Stimulated activated CD8-positive, alpha-beta memory T cell treated with anti-CD3 and anti-CD28 coated beads, Interleukin-15, amount 100 ng/mL, for 48 hours (primary cell): Measurements from ENCODE around the gene ZDHHC4.

Experiments used
- DNase-seq, 2 donors: peaks; one replicate each; pipeline ENCODE4 v3.0.0-alpha.2; 2020; ENCODE audit warnings: low read depth in 2 of 2

Gene ZDHHC4

GRCh38 chr7:6606866-6607583, 29.8 kb downstream of the ZDHHC4 start:
- no peak for DNase-seq

GRCh38 chr7:6607651-6608051, 30.4 kb downstream of the ZDHHC4 start:
- no peak for DNase-seq

GRCh38 chr7:6608081-6608480, 30.8 kb downstream of the ZDHHC4 start:
- no peak for DNase-seq

DNA sequence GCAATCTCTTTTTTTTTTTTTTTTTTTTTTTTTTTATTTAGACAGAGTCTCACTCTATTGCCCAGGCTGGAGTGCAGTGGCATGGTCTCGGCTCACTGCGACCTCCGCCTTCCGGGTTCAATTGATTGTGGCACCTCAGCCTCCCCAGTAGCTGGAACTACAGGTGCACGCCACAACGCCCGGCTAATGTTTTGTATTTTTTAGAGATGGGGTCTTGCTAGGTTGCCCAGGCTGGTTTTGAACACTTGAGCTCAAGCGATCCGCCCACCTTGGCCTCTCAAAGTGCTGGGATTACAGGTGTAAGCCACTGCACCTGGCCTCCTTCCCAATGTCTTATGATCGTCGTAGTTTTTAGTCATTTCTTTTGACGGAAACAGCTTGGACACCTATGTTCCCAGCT, 31.5 kb downstream of the ZDHHC4 start:
- no peak for DNase-seq

- DNase-seq = no peak
Observed at GRCh38 chr7:6612819-6613218, 35.6 kb downstream of the ZDHHC4 start.

GRCh38 chr7:6613706-6614105, 36.5 kb downstream of the ZDHHC4 start:
- DNase-seq = no peak

- no peak for DNase-seq
Observed at GRCh38 chr7:6614953-6615722, 37.9 kb downstream of the ZDHHC4 start, which contains the start of gene ZNF853. ZNF853 (plus strand) TSS chr7:6615610; CDS start chr7:6616175, 565 bp downstream.

- DNase-seq = no peak
Observed at GRCh38 chr7:6615723-6616555, 38.7 kb downstream of the ZDHHC4 start.

DNA sequence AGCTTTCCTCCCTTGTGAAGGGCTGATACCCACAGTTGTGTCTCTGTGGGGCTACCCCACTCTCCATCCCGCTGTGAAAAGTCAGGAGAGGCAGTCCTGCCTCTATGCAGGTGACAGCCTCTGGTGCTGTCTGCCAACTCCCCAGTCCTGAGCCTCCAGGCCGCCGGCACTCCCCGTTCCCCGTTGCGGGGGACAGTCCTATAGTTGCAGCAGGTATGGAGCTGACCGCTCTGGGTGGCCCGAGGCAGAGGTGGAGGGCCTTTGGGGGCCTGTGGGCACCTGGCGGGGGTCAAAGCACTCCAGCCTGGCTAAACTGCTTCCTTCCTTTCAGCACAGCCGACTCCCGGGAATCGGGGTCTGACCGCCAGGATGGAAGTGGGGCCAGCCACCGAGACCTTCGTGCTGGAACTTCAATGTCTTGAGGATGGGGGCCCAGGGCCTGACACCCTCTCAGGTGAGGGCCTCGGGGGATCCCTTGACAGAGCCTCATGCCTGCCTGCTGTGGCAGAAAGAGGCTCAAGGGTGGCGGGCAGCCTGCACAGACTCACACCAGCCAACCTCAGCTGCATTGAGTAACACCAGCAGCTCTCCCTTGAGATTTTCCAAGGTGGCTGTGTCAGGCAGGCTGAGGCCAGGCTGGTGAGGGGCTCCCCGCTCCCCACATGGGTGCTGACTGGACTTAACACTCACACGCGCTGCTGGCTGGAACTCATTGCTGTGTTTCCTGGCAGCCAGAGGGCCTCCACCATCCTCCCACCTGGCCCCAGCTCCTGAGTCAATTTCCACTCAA, 39.8 kb downstream of the ZDHHC4 start:
- no peak for DNase-seq

GRCh38 chr7:6618621-6619020, 41.4 kb downstream of the ZDHHC4 start:
- no peak for DNase-seq

DNA sequence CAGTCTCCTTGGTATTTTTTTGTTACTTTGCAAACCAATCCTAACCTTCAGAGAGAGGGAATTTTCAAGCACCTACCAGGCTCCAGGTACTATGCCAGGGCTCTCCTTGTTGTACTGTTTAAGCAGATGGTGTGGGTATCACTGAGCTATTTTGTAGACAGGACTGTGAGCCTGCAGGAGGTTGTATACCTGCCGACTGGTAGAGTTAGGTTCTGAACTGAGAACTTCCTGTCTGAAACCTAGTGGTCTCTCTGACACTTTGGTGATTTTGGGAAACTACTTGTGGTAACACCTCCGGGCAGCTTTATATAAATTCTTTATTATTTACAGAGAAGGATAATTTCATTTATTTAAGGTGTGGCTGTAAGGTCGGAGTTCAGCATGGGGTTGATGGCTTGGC, 42.7 kb downstream of the ZDHHC4 start:
- no peak for DNase-seq

GRCh38 chr7:6621195-6622133, 44.2 kb downstream of the ZDHHC4 start:
- DNase-seq = no peak

DNA sequence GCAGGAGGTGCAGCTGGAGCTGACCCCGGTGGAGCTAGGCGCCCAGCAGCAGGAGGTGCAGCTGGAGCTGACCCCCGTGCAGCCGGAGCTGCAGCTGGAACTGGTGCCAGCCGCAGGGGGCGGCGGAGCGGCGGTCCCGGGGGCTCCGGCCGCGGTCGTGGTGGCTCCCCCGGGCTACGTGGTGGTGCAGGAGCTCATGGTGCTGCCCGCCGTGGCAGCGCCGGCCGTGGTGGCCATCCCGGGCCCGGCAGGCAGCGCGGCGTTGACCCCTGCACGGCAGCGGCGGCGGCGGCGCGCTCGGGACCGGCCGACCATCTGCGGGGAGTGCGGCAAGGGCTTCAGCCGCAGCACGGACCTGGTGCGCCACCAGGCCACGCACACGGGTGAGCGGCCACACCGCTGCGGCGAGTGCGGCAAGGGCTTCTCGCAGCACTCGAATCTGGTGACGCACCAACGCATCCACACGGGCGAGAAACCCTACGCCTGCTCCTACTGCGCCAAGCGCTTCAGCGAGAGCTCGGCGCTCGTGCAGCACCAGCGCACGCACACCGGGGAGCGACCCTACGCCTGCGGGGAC, 45.0 kb downstream of the ZDHHC4 start:
- no peak for DNase-seq

DNA sequence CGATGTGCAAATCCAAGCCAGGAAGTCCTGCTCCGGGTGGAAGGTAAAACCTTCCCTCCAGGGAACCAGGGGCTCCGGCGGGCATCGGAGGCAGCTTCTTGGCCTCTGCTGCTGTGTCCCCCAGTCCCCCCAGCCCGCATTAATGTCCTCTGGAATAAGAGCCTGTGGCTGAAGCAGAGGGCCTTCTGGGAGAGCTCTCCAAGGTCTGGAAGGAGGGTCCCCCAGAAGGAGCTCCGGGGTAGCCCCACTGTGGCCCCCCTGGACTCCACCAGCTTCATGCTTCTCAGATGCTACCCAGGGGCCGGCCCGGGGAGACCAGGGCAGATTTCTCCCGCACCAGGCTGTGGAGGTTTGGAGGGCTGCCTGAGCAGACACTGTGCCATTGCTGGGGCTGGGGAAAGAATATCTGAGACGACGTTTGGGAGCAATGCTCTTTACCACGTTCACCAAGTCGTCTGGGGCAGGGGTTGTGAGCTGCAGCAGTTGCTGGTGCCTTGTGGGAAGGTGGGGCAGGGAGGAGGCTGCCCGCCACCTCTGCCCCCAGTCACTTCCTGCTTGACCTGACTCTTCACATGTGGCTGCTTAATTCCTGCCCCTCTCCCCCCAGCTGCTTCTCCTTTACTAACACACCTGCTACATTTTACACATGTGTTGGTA, 46.5 kb downstream of the ZDHHC4 start:
- no peak for DNase-seq

GRCh38 chr7:6624246-6624611, 47.0 kb downstream of the ZDHHC4 start:
- no peak for DNase-seq

- no peak for DNase-seq
Observed at GRCh38 chr7:6628045-6628444, 50.8 kb downstream of the ZDHHC4 start.

- no peak for DNase-seq
Observed at GRCh38 chr7:6630007-6630849, 53.0 kb downstream of the ZDHHC4 start.

DNA sequence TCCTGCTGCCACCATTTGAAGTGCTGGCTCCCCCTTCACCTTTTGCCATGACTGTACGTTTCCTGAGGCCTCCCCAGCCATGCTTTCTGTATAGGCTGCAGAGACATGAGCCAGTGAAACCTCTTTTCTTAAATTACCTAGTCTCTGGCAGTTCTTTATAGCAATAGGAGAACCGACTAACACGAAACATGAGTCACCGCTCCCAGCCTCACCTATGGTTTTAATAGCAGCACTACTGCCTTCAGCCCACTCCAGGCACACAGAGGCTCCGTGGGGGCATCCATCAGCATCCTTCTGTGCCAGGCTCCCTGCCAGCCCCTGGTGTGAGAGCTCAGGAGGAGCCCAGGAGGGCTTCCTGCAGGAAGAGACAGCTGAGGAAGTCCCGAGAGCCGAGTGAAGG, 54.4 kb downstream of the ZDHHC4 start:
- no peak for DNase-seq

DNA sequence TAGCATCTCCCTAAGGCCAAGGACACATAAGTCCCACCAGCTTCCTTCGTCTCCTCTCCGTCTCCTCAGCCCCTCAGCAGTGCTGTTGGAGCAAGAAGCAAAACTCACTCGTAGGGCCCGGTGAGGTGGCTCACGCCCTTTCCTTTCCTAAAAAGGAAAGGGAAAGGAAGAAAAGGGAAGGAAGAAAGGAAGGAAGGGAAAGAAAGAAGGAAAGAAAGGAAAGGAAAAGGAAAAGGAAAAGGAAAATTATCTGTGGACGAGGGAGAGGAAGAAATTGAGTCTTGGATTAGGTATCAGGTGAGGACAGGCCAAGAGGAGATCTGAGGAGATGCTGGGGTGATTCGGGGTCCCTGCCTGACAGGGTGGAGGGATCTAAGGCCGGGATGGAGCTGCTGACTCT, 56.8 kb downstream of the ZDHHC4 start:
- no peak for DNase-seq
